OCI-LY3 (cell line): ENCODE measurements around the gene CHPT1.

Experiments
- H2AFZ ChIP-seq: fragments of 200-600, 300-600 bp; shearing (Covaris generic); 2 replicates; pipeline ENCODE4 v1.6.0; 2014; ENCODE audit warnings: antibody characterized with exemption, low read depth, low read length
- H3K27ac ChIP-seq: fragments of 200-600, 300-600 bp; sonication (generic); 2 replicates; pipeline ENCODE4 v1.5.1; 2014; ENCODE audit warnings: mild to moderate bottlenecking, low read length, moderate library complexity, mixed read lengths
- H3K27me3 ChIP-seq: fragments of 200-600, 300-600 bp; sonication (generic); 2 replicates; pipeline ENCODE4 v1.6.1; 2014; ENCODE audit warnings: low read depth, low read length, mixed read lengths
- H3K36me3 ChIP-seq: fragments of 200-600, 300-600 bp; sonication (generic); replicated peaks from 2 replicates; pipeline ENCODE3; 2014; ENCODE audit warnings: low read depth, low read length, mixed read lengths
- H3K4me1 ChIP-seq: fragments of 300-600, 200-600 bp; sonication (generic); 2 replicates; pipeline ENCODE4 v1.6.1; 2014; ENCODE audit warnings: low read length, mixed read lengths
- H3K4me2 ChIP-seq: fragments of 200-600, 300-600 bp; sonication (generic); 2 replicates; pipeline ENCODE4 v1.6.1; 2014; ENCODE audit warnings: low read length, mixed read lengths
- H3K4me3 ChIP-seq: fragments of 300-600, 200-600 bp; sonication (generic); 2 replicates; pipeline ENCODE4 v1.5.1; 2014; ENCODE audit warnings: antibody characterized with exemption, mild to moderate bottlenecking, low read length, moderate library complexity
- H3K79me2 ChIP-seq: fragments of 300-600, 200-600 bp; shearing (Covaris generic); 2 replicates; pipeline ENCODE4 v1.6.1; 2014; ENCODE audit warnings: mild to moderate bottlenecking, low read length, mixed read lengths
- H3K9ac ChIP-seq: fragments of 300-600, 200-600 bp; shearing (Covaris generic); 2 replicates; pipeline ENCODE4 v1.6.0; 2014; ENCODE audit warnings: mild to moderate bottlenecking, low read length, moderate library complexity
- H3K9me3 ChIP-seq: fragments of 200-600, 300-600 bp; shearing (Covaris generic); 2 replicates; pipeline ENCODE4 v1.6.1; 2014; ENCODE audit warnings: low read length, mixed read lengths; ENCODE audit not compliant: insufficient read depth
- H4K20me1 ChIP-seq: fragments of 200-600, 300-600 bp; sonication (generic); 2 replicates; pipeline ENCODE4 v1.6.1; 2016; ENCODE audit warnings: low read length, mixed read lengths; ENCODE audit not compliant: insufficient read depth
- CTCF ChIP-seq: fragments of 200-600, 300-600 bp; sonication (generic); IDR thresholded peaks from 2 replicates; pipeline ENCODE4 v1.5.1; 2014; ENCODE audit warnings: antibody characterized with exemption, low read length, low read depth
- EZH2phosphoT487 ChIP-seq: fragments of 200-600 bp; shearing (Covaris generic); IDR thresholded peaks from 2 replicates; pipeline ENCODE4 v1.6.1; 2018; ENCODE audit warnings: antibody characterized with exemption, mixed run types, low read depth

CHPT1 gene

GRCh38 chr12:101761781-101762180 lies 64.3 kb downstream of the CHPT1 start:
- H3K36me3 ChIP-seq: peaks cover 18% of the 10 kb centered on the region
- H3K79me2 ChIP-seq: no peaks in the 10 kb centered on the region
- no peak overlapping the region for H3K9ac ChIP-seq
- no peak overlapping the region for H3K4me2 ChIP-seq
- H3K4me1 ChIP-seq: peaks cover 15% of the 10 kb centered on the region
- H2AFZ ChIP-seq: no peak overlapping the region
- H3K27ac ChIP-seq: no peak overlapping the region
- no peaks in the 10 kb centered on the region for H3K27me3 ChIP-seq
- TF ChIP-seq EZH2phosphoT487 (no peak), CTCF (no peak)
- H4K20me1 ChIP-seq: no peaks in the 10 kb centered on the region
- no peak overlapping the region for H3K4me3 ChIP-seq
- H3K9me3 ChIP-seq: no peaks in the 10 kb centered on the region

- TF ChIP-seq CTCF (no peak), EZH2phosphoT487 (no peak)
- peaks cover 25% of the 10 kb centered on the region for H3K36me3 ChIP-seq
Measured at GRCh38 chr12:101763246-101763931, 65.9 kb downstream of the CHPT1 start.

GRCh38 chr12:101764051-101764792 lies 66.8 kb downstream of the CHPT1 start:
- H3K27ac ChIP-seq: no peak overlapping the region
- H3K9me3 ChIP-seq: no peaks in the 10 kb centered on the region
- no peak overlapping the region for H3K9ac ChIP-seq
- peaks cover 18% of the 10 kb centered on the region for H3K4me1 ChIP-seq
- peaks cover 22% of the 10 kb centered on the region for H3K36me3 ChIP-seq
- no peak overlapping the region for H3K4me2 ChIP-seq
- TF ChIP-seq CTCF (no peak), EZH2phosphoT487 (no peak)
- H3K27me3 ChIP-seq: no peaks in the 10 kb centered on the region
- no peak overlapping the region for H3K4me3 ChIP-seq
- no peaks in the 10 kb centered on the region for H4K20me1 ChIP-seq
- H3K79me2 ChIP-seq: no peaks in the 10 kb centered on the region
- H2AFZ ChIP-seq: no peak overlapping the region

More at GRCh38 chr12:101763246-101763931, 65.9 kb downstream of the CHPT1 start:
- Histone ChIP-seq H3K4me2 (no peak overlapping the region), H3K9me3 (no peaks in the 10 kb centered on the region), H3K27ac (no peak overlapping the region), H2AFZ (no peak overlapping the region), H3K9ac (no peak overlapping the region), H3K4me3 (no peak overlapping the region), H3K27me3 (no peaks in the 10 kb centered on the region), H3K4me1 (peaks cover 18% of the 10 kb centered on the region), H3K79me2 (no peaks in the 10 kb centered on the region), H4K20me1 (no peaks in the 10 kb centered on the region)

GRCh38 chr12:101767537-101767936 lies 70.1 kb downstream of the CHPT1 start:
- Histone ChIP-seq H3K79me2 (no peaks in the 10 kb centered on the region), H3K4me3 (no peak overlapping the region), H3K4me1 (peaks cover 10% of the 10 kb centered on the region), H3K27me3 (no peaks in the 10 kb centered on the region), H3K36me3 (peaks cover 19% of the 10 kb centered on the region), H3K9me3 (no peaks in the 10 kb centered on the region), H3K27ac (no peak overlapping the region), H4K20me1 (no peaks in the 10 kb centered on the region), H3K4me2 (no peak overlapping the region), H2AFZ (no peak overlapping the region), H3K9ac (no peak overlapping the region)
- TF ChIP-seq EZH2phosphoT487: no peak
- TF ChIP-seq CTCF: peak; percentile 20
